HG03460 (cell line): ENCODE results near the gene CHST15.
A peak's percentile ranks its signal among the peaks of the same experiment; 100 is the strongest.
"Not testable (repeated sequence)": the region's sequence is repeated elsewhere in the genome, so short reads cannot be mapped to it uniquely, and the experiment has no call there.

Source experiments
- ATAC-seq: cut with Tn5 transposase; IDR thresholded peaks from one replicate; pipeline ENCODE4 v1.9.1; 2021; ENCODE audit not compliant: unreplicated experiment

The CHST15 gene

GRCh38 chr10:124099604-124100003 lies 6.2 kb upstream of the CHST15 start:
- ATAC-seq: peak; percentile 60

GRCh38 chr10:124098575-124098974 lies 5.2 kb upstream of the CHST15 start:
- ATAC-seq: no peak

- no peak for ATAC-seq
These were observed 4.5 kb upstream of the CHST15 start for GRCh38 chr10:124097883-124098282.

GRCh38 chr10:124096494-124096893 lies 3.1 kb upstream of the CHST15 start:
- no peak for ATAC-seq

GRCh38 chr10:124095801-124096200 lies 2.4 kb upstream of the CHST15 start:
- ATAC-seq: not testable (repeated sequence)

- no peak for ATAC-seq
These were observed 1.7 kb upstream of the CHST15 start for GRCh38 chr10:124095096-124095495.

GRCh38 chr10:124094419-124094785 lies 1.0 kb upstream of the CHST15 start:
- ATAC-seq: no peak

GRCh38 chr10:124093774-124094418 lies 498 bp upstream of the CHST15 start:
- ATAC-seq: not testable (repeated sequence)

GRCh38 chr10:124092250-124092859 lies 1.0 kb downstream of the CHST15 start:
- peak; percentile 48 for ATAC-seq

- no peak for ATAC-seq
These were observed 1.6 kb downstream of the CHST15 start for GRCh38 chr10:124091646-124092249.

- ATAC-seq: no peak
These were observed 2.7 kb downstream of the CHST15 start for GRCh38 chr10:124090601-124091209.

GRCh38 chr10:124089859-124090258 lies 3.5 kb downstream of the CHST15 start:
- ATAC-seq: no peak

- ATAC-seq: no peak
These were observed 4.5 kb downstream of the CHST15 start for GRCh38 chr10:124088915-124089314.

- no peak for ATAC-seq
These were observed 5.4 kb downstream of the CHST15 start for GRCh38 chr10:124087672-124088634.

GRCh38 chr10:124086787-124087671 lies 6.4 kb downstream of the CHST15 start:
- ATAC-seq: no peak

GRCh38 chr10:124086097-124086710 lies 7.2 kb downstream of the CHST15 start:
- ATAC-seq: no peak

- ATAC-seq: no peak
These were observed 7.7 kb downstream of the CHST15 start for GRCh38 chr10:124085680-124086079.

GRCh38 chr10:124084708-124085107 lies 8.7 kb downstream of the CHST15 start:
- ATAC-seq: no peak

- no peak for ATAC-seq
These were observed 9.5 kb downstream of the CHST15 start for GRCh38 chr10:124083740-124084397.
